ENCODE measurements around the gene ENPP6. TPM values are rescaled to one million over a fixed set of nuclear protein-coding genes. Genes with fewer than 3 reads are reported as not detected.

ENPP6 gene
- total and polyA plus RNA-seq, 2 donors = 1.2 to 1.9 TPM

DNA sequence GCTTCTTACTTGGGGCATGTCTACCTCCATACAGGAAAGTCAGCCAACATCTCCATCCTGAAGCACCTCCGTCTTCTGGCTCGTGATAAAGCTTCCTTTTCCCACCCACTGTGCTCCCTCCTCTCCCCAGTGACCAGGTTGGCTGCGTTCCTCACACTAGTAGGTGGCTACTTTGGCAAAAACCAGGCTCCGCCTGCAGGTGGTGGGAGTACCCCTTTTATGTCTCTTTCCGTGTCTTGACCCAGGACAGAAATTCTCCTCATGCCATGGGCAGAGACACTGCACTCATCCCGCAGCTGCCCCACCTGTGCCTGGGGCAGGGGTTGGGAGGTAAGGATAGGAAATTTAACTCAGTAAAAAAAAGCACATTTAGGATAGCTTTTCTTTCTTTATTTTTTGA lies 50.9 kb downstream of the ENPP6 start:
- Histone ChIP-seq H3K4me1 (ENCODE audit: insufficient read depth) (no peaks in the 10 kb centered on the region), H3K27ac (ENCODE audit: low read depth) (no peak overlapping the region), H3K4me3 (ENCODE audit: low read depth, low read length) (no peak overlapping the region), H3K36me3 (ENCODE audit: insufficient read depth) (no peaks in the 10 kb centered on the region)
- WGBS = 86% methylated on average over 6 of the region's 6 CpGs
- no peak for DNase-seq (ENCODE audit: extremely low spot score)

DNA sequence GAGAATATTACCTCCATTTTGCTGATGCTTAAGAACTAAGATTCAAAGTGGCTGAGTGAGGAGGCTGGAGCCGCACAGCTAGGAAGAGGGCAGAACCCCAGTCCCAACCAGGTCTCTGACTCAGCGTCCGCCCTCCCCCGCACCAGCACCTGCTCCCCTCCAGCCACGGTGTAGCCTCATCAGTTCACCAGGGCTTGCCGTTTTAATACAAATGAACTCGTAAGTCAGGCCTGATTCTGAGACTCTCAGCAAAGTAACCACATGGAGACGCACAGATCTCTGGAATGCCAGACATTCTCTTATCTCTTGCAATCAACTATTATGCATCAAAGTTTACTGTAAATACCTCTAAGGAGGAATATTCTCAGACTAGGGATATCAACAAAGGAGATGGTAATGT lies 52.4 kb downstream of the ENPP6 start:
- H3K36me3 ChIP-seq (ENCODE audit: insufficient read depth) = no peaks in the 10 kb centered on the region
- 50% methylated on average over 8 of the region's 8 CpGs for WGBS
- no peak overlapping the region for H3K4me3 ChIP-seq (ENCODE audit: low read depth, low read length)
- H3K4me1 ChIP-seq (ENCODE audit: insufficient read depth) = no peaks in the 10 kb centered on the region
- DNase-seq (ENCODE audit: extremely low spot score) = no peak
- no peak overlapping the region for H3K27ac ChIP-seq (ENCODE audit: low read depth)

GRCh38 chr4:184163813-184164212 lies 53.9 kb downstream of the ENPP6 start:
- no peak for DNase-seq (ENCODE audit: extremely low spot score)
- no peak overlapping the region for H3K4me3 ChIP-seq (ENCODE audit: low read depth, low read length)
- no peak overlapping the region for H3K27ac ChIP-seq (ENCODE audit: low read depth)
- H3K36me3 ChIP-seq (ENCODE audit: insufficient read depth) = no peaks in the 10 kb centered on the region
- H3K4me1 ChIP-seq (ENCODE audit: insufficient read depth) = no peaks in the 10 kb centered on the region
- 36% methylated on average over 8 of the region's 8 CpGs for WGBS

GRCh38 chr4:184162596-184162995 lies 55.1 kb downstream of the ENPP6 start:
- Histone ChIP-seq H3K4me1 (ENCODE audit: insufficient read depth) (no peaks in the 10 kb centered on the region), H3K36me3 (ENCODE audit: insufficient read depth) (no peaks in the 10 kb centered on the region), H3K4me3 (ENCODE audit: low read depth, low read length) (no peak overlapping the region), H3K27ac (ENCODE audit: low read depth) (no peak overlapping the region)
- no peak for DNase-seq (ENCODE audit: extremely low spot score)
- WGBS = 86% methylated on average over 5 of the region's 5 CpGs

GRCh38 chr4:184157322-184157721 lies 60.4 kb downstream of the ENPP6 start:
- no peaks in the 10 kb centered on the region for H3K4me1 ChIP-seq (ENCODE audit: insufficient read depth)
- no peak for DNase-seq (ENCODE audit: extremely low spot score)
- 83% methylated on average over 2 of the region's 2 CpGs for WGBS
- H3K27ac ChIP-seq (ENCODE audit: low read depth) = no peak overlapping the region
- H3K36me3 ChIP-seq (ENCODE audit: insufficient read depth) = no peaks in the 10 kb centered on the region
- H3K4me3 ChIP-seq (ENCODE audit: low read depth, low read length) = no peak overlapping the region

- Histone ChIP-seq H3K4me1 (ENCODE audit: insufficient read depth) (no peaks in the 10 kb centered on the region), H3K27ac (ENCODE audit: low read depth) (no peak overlapping the region), H3K36me3 (ENCODE audit: insufficient read depth) (no peaks in the 10 kb centered on the region), H3K4me3 (ENCODE audit: low read depth, low read length) (no peak overlapping the region)
- 65% methylated on average over 10 of the region's 10 CpGs for WGBS
- no peak for DNase-seq (ENCODE audit: extremely low spot score)
Observed at GRCh38 chr4:184156163-184156920, 61.3 kb downstream of the ENPP6 start.

GRCh38 chr4:184154199-184154598 lies 63.5 kb downstream of the ENPP6 start:
- Histone ChIP-seq H3K4me1 (ENCODE audit: insufficient read depth) (no peaks in the 10 kb centered on the region), H3K27ac (ENCODE audit: low read depth) (no peak overlapping the region), H3K36me3 (ENCODE audit: insufficient read depth) (no peaks in the 10 kb centered on the region), H3K4me3 (ENCODE audit: low read depth, low read length) (no peak overlapping the region)
- no peak for DNase-seq (ENCODE audit: extremely low spot score)
- 51% methylated on average over 7 of the region's 7 CpGs for WGBS

DNA sequence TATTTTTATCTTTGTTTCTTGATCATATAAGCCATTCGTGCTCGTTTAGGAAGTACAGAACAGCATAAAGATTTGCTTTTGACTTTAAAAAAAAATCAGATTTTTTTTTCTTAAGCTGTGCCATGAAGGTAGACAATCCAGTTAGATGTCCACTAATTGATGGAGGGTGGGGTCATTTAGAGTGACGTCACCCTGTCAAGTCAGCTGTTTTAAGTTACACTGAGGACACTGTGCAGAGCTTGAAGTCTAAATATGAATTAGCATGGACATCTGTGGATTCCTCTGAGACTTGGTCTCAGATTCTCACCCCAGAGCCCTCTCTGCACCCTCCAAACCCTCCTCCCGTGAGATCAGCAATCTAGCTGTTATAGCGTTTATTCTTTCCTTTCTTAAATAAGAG lies 63.9 kb downstream of the ENPP6 start:
- Histone ChIP-seq H3K4me1 (ENCODE audit: insufficient read depth) (no peaks in the 10 kb centered on the region), H3K27ac (ENCODE audit: low read depth) (no peak overlapping the region), H3K4me3 (ENCODE audit: low read depth, low read length) (no peak overlapping the region), H3K36me3 (ENCODE audit: insufficient read depth) (no peaks in the 10 kb centered on the region)
- 61% methylated on average over 5 of the region's 5 CpGs for WGBS
- DNase-seq (ENCODE audit: extremely low spot score) = no peak

GRCh38 chr4:184151988-184152485 lies 65.6 kb downstream of the ENPP6 start:
- 95% methylated on average over 13 of the region's 13 CpGs for WGBS
- Histone ChIP-seq H3K27ac (ENCODE audit: low read depth) (no peak overlapping the region), H3K4me3 (ENCODE audit: low read depth, low read length) (no peak overlapping the region), H3K36me3 (ENCODE audit: insufficient read depth) (no peaks in the 10 kb centered on the region), H3K4me1 (ENCODE audit: insufficient read depth) (no peaks in the 10 kb centered on the region)
- no peak for DNase-seq (ENCODE audit: extremely low spot score)

- no peaks in the 10 kb centered on the region for H3K4me1 ChIP-seq (ENCODE audit: insufficient read depth)
- H3K27ac ChIP-seq (ENCODE audit: low read depth) = no peak overlapping the region
- WGBS = 83% methylated on average over 7 of the region's 7 CpGs
- no peak for DNase-seq (ENCODE audit: extremely low spot score)
- H3K36me3 ChIP-seq (ENCODE audit: insufficient read depth) = no peaks in the 10 kb centered on the region
- H3K4me3 ChIP-seq (ENCODE audit: low read depth, low read length) = no peak overlapping the region
Observed at GRCh38 chr4:184150102-184150839, 67.4 kb downstream of the ENPP6 start.

DNA sequence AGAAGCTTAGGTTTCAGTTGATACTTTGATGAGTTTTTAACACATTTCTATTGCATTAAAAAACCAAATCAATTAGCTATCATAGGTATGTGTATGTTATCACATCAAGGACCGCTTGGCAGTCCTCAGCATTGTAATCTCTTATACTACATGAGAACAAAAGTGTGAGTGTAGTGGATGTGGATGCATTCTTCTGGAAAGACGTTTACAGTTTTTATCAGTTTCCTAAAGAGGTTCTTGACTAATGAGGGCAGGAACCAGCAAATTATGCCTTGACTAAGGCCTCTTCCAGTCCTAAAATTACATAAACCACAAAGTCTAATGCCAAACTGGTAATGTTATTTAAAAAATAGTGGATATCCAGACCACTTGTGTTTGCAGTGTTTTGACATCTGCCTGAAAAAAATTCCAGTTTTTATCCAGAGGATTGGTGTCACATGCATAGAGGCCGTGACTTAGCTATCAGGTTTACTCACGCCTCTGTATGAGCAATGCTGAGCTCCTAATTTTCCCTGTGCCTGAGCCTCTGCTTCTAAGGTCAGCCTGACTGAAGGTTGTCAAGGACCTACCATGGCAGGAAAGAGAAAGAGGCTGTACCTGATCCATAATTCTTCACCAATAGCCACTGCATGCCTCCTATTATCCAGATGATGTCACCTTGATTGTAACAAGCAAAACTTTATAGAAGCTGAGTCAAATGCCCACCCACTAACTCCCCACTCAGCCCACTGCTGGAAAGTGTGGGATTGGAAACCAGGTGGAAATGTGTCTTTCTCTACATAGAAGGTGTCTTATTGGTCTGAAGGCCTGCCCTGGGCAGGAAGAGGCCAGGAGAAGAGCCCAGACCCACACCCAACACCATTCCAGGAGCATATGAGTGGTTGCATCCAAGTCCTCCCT lies 68.7 kb downstream of the ENPP6 start:
- Histone ChIP-seq H3K36me3 (ENCODE audit: insufficient read depth) (no peaks in the 10 kb centered on the region), H3K27ac (ENCODE audit: low read depth) (no peak overlapping the region), H3K4me1 (ENCODE audit: insufficient read depth) (no peaks in the 10 kb centered on the region), H3K4me3 (ENCODE audit: low read depth, low read length) (no peak overlapping the region)
- no peak for DNase-seq (ENCODE audit: extremely low spot score)
- WGBS = 63% methylated on average over 4 of the region's 4 CpGs

DNA sequence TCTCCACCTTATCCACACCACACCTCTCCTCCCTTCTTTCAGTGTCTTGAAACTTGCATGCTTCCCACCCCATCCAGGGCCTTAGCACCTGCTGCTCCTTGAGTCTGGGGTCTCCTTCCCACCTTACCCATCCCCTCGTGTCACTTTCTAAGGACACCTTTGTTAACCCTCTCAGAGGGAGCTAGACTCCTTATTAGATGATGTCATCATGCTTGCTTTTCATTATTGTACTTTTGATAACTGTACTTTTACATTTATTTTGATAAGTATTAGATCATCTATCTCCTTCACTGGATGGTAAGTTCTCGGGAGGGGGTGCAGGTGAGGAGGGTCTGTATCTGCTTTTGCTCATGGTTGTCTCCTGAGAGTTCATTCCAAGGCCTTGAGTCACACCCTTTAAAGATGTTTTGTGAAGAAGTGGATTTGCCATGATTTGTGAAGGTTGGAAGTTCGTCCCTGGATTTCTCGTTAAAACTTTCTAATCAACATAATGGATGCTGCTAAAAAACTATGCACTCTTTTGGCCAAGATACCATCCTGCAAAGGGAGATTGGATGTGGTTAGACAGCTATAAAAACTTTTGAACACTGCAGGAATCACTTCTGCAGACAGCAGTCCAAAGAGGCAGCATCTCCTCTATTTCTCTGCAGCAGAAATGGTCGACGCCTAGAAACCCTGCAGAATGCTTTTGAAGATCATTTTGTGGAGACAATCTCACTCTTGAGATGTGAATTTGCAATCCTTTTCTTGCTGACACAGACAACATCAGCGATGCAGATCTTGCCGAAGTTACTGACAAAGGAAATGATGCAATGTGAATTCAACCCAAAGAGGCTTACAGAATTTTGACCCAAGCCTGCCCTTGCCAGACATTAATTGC lies 69.6 kb downstream of the ENPP6 start:
- Histone ChIP-seq H3K27ac (ENCODE audit: low read depth) (no peak overlapping the region), H3K36me3 (ENCODE audit: insufficient read depth) (no peaks in the 10 kb centered on the region), H3K4me1 (ENCODE audit: insufficient read depth) (no peaks in the 10 kb centered on the region), H3K4me3 (ENCODE audit: low read depth, low read length) (no peak overlapping the region)
- DNase-seq (ENCODE audit: extremely low spot score) = no peak
- WGBS = 39% methylated on average over 8 of the region's 8 CpGs

GRCh38 chr4:184146951-184147350 lies 70.7 kb downstream of the ENPP6 start:
- Histone ChIP-seq H3K36me3 (ENCODE audit: insufficient read depth) (no peaks in the 10 kb centered on the region), H3K27ac (ENCODE audit: low read depth) (no peak overlapping the region), H3K4me1 (ENCODE audit: insufficient read depth) (no peaks in the 10 kb centered on the region), H3K4me3 (ENCODE audit: low read depth, low read length) (no peak overlapping the region)
- no peak for DNase-seq (ENCODE audit: extremely low spot score)
- WGBS = 86% methylated on average over 10 of the region's 10 CpGs
